Kasumi-1 (cell line): ENCODE data around the gene CGGBP1.

Experiments
- DNase-seq, 2 experiments: peaks; one replicate each; lab custom pipeline; 2025; lab: John Stamatoyannopoulos, UW

CGGBP1 gene, protein sequence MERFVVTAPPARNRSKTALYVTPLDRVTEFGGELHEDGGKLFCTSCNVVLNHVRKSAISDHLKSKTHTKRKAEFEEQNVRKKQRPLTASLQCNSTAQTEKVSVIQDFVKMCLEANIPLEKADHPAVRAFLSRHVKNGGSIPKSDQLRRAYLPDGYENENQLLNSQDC

GRCh38 chr3:88058581-88059379 lies at the start of gene CGGBP1, which contains the start of gene ZNF654:
CGGBP1 (minus strand) TSS chr3:88059005; CDS start chr3:88055976, 3,029 bp downstream.
ZNF654 (plus strand) TSS chr3:88059255; CDS start chr3:88059320, 65 bp downstream.
- peak; percentile 98 to 99 for DNase-seq

DNA sequence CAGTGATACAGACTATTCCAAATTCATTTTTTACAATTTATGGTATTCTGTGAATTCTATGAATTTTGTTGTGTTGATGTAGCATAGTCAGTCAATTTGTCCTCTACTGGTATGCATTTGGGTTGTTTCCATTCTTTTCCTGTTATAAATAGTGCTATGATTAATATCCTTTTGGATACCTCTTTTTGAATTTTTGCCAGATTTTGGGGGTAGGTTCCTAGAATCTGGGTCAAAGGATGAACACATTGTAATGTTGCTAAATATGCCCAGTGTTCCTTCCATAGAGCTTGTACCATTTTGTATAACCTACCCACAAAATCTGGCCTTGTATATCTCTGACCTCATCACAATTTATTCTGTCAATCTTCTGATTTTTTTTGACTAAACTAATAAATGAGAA lies 46.5 kb upstream of the CGGBP1 start:
- no peak for DNase-seq

- no peak for DNase-seq
Observed at GRCh38 chr3:88101142-88101541, 42.3 kb upstream of the CGGBP1 start.

DNA sequence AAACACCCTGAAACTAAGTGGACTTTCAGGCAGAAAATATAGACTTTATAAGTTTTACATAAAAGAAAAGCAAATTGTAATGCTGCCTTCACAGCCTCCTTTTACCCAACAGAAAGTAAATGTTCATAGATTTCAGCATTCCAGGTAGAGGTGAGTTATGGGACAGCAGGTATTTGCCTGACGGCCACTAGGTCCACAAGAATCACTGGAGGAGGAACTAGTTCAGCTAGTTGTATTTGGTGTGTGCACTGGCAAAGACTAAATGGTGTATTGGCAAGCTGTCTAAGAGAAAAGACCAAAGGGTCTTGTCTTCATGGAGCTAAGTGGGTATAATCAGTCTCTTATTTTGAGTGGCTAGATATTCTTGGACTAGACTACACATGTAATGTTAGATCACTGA lies 34.5 kb upstream of the CGGBP1 start:
- no peak for DNase-seq

- no peak for DNase-seq
Observed at GRCh38 chr3:88092270-88092669, 33.5 kb upstream of the CGGBP1 start.

DNA sequence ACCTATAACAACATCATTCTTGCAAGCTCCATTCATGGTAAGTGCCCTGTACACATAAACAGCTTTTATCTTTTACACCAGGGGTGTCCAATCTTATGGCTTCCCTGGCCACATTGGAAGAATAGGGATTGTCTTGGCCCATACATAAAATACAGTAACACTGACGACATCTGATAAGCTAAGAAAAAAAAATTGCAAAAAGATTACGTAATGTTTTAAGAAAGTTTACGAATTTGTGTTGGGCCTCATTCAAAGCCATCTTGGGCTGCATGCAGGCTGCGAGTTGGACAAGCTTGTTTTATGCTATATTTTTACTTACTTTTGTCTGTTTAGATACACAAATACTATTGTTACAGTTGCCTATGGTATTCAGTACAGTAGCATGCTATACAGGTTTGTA lies 31.9 kb upstream of the CGGBP1 start:
- no peak for DNase-seq

DNA sequence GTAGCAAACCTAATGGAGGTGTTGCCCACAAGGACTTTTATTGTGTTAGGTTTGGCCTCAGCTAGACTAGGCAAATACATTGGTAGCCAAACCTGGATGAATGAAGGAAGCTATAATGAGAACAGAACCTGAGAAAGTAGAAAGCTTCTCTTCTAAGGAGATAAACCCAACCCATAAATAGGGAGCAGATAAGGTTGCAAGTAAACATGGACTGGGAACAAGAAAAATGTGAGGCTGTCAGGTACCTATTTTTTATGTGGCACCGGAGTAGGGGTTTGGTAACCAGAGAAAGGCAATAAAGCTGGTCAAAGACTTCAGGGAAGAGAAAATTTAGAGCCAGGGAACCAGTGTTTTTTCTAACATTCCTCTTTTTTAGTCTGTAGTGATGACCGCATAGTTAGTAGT lies 25.3 kb upstream of the CGGBP1 start:
- no peak for DNase-seq

- DNase-seq = no peak
Observed at GRCh38 chr3:88082854-88083253, 24.0 kb upstream of the CGGBP1 start.

DNA sequence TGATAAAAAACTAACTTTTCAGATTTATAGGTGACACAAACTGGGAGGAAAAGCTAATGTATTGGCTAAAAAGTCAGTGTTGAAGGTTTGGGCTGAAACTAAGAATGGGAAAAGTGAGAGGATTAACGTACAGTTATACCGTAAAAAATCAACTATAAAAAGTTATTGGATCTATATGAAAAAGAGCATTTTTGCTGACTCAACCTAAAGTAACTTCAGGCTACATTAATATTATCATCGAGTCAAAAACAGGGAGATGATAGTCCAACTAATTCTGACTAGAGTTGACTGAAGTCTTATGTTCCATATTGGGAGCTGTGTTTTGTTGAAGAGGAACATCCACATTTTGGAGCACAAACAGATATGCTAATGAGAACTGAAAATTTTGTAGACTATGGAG lies 20.1 kb upstream of the CGGBP1 start:
- no peak for DNase-seq

- no peak for DNase-seq
Observed at GRCh38 chr3:88076712-88077111, 17.9 kb upstream of the CGGBP1 start.

- DNase-seq = no peak
Observed at GRCh38 chr3:88075497-88075896, 16.7 kb upstream of the CGGBP1 start.

DNA sequence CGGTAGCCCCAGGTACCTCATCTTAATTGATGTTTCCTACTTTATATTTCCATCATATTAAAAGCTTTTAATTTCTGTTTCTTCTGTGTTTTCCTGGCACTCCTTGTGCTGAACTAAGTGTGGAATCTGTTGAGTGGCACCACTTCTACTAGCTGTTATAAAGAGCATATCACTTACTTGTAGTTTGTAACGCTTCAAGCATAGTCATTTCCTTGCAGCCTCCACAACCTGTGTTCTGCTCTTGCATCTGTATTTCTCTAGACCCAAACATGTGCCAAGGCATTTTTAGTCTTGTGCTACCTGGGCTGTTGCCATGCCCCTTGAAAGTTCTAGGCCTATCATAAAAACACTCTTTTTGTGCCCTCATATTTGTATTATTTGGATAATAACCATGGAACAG lies 16.3 kb upstream of the CGGBP1 start:
- no peak for DNase-seq

DNA sequence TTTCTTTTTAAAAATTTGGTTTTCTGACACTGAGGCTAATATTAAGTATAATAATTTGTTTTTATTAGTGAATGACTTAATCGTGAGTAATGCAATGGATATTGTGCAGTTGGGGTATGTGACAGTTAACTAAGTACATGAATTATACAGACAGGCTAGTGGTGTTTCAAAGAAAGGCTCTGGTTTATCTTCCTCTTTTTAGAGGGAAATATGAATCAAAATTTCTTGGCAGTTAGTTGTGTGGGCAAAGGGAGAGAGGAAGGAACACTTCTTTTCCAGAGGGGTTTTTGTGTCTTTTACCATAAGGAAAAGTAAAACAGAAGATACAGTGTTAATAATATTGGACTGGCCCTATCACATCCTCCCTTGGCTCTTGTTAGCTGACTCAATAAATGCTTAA lies 2.9 kb upstream of the CGGBP1 start:
- peak; percentile 59 to 68 for DNase-seq

GRCh38 chr3:88059380-88060170 lies 770 bp upstream of the CGGBP1 start:
- DNase-seq = peak; percentile 19 to 28

DNA sequence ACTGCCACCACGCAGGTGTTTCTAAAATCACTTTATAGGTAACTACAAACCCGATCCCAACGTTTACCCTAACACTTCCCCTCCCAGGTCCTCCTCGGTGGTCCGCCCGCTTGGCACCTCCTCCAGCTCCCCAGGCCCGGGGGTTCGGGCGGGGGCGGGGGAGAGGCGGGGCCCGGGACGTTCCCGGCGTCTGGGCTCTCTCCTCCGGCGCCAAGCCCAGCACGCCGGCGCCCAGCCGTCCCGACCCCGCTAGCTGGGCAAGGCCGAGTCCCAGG lies 562 bp downstream of the CGGBP1 start:
- DNase-seq = no peak

DNA sequence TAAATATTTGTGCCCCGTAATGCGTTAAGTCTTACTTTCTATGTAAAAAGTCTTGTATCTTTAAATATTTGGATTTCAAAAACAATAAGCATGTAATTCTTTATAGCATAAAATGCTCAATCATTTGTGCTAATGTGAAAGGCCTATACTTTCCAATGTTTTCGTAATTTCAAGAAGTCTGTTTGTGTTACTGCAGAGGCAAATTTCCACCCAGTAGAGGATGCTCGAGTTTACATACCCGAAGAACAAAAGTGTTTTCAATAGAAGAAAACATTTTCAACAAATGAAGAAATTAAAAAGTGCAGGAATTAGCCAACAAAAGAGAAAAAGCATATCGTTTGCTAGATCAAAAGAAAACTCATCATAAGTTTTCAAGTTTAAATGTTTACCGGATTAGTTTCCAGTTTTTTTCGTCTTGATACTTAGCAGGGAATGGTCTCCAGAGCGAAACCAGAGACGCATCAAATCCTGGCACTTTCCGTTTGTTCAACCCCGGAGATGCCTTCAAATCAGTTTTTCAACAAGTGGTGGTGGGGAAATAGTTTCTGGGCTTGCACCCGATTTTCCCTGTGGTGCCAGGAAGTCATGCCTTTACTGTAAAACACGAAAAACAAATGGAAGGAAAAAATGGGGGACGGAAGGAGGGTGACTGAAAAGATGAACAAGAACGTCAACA lies 1.0 kb downstream of the CGGBP1 start:
- DNase-seq = peak; percentile 42 to 52

DNA sequence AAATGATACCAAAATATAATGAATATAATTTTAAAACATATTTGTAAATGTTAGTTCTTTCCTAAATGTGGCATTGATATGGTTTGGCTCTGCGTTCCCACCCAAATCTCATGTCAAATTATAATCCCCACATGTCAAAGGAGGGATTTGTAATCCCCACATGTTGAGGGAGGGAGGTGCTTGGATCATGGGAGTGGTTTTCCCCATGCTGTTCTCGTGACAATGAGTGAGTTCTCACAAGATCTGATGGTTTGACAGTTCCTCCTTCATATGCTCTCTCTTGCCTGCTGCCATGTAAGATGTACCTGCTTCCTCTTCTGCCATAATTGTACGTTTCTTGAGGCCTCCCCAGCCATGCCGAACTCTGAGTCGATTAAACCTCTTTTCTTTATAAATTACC lies 12.0 kb downstream of the CGGBP1 start:
- no peak for DNase-seq

GRCh38 chr3:88044411-88044810 lies 14.4 kb downstream of the CGGBP1 start:
- DNase-seq = no peak

DNA sequence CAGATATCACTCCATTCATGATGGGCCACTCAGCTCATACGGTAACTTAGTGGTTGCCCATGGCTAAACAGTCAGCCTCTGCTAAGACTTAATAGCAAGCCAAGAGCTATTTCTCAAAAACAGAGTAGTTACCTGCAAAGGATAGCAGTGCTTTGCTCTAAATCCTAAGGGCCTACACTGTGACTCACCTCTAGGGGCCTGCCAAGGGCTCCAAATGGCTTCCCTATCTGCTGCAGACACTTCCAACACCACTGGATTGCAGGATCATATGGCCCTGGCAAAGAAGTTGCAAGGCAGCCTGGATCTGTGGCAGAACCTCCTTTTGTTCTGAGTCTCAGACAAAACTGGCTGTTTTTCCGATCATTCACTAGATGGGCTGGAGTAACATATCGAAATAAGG lies 17.8 kb downstream of the CGGBP1 start:
- no peak for DNase-seq

DNA sequence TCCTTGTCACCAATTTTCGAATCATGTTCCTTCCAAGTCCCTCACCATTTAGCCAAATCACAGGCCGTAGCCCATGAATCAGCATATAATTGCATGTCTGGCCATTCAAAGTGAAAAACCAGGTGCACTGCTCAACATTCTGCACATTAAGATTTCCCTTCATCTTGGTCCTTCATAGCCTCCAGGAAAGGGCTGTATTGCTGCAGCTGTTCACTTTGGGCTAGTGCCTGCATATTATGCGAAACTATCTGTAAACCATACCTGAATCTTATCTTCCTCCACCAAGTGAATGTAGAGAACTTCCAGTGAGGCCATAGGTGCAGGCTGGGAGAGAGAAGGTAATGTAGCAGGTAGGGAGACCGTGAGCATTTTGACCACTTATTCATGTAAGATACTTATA lies 18.3 kb downstream of the CGGBP1 start:
- no peak for DNase-seq

- no peak for DNase-seq
Observed at GRCh38 chr3:88038566-88038965, 20.2 kb downstream of the CGGBP1 start.

- no peak for DNase-seq
Observed at GRCh38 chr3:88036221-88036620, 22.6 kb downstream of the CGGBP1 start.
